Measurements from ENCODE around the gene MED20. TPM values are rescaled to one million over a fixed set of nuclear protein-coding genes. Genes with fewer than 3 reads are reported as not detected.
A peak's percentile ranks its signal among the peaks of the same experiment; 100 is the strongest.

The MED20 gene
- total RNA-seq, result 10 to 100 TPM; 20.6 to 22.3 TPM

GRCh38 chr6:41920921-41921711 lies at the start of gene MED20, which contains the start of gene BYSL:
Gene MED20 (minus strand): TSS chr6:41921139. CDS start chr6:41921018, 121 bp downstream.
Gene BYSL (plus strand): TSS chr6:41921499. CDS start chr6:41921563, 64 bp downstream.
- peak within 1 kb of the TSS; percentile 98 for H3K27ac Mint-ChIP-seq
- no peaks in the 10 kb centered on the region for H3K9me3 Mint-ChIP-seq (ENCODE audit: insufficient read depth)
- DNase-seq (peak; percentile 95), ATAC-seq (peak; percentile 90)
- ChIA-PET POLR2A (interaction anchor here (0.9 to 6.5 kb wide), 19 partner anchors 8 to 136 kb away, joined by 3 to 99 read pairs (median 5); partner anchors contain the start of gene TOMM6), CTCF (interaction anchor here (0.6 to 6.2 kb wide), 43 partner anchors 8 to 831 kb away, joined by 3 to 232 read pairs (median 5); partner anchors contain the start of genes CCND3, TAF8, TOMM6 and USP49)
- peak within 1 kb of the TSS; percentile 98 for H3K4me3 Mint-ChIP-seq
- peaks cover 52% of the 10 kb centered on the region for H3K4me1 Mint-ChIP-seq (ENCODE audit: low read depth)
- H3K36me3 Mint-ChIP-seq (ENCODE audit: low read depth), result peaks cover 29% of the 10 kb centered on the region
- no peaks in the 10 kb centered on the region for H3K27me3 Mint-ChIP-seq (ENCODE audit: low read depth)

GRCh38 chr6:41970436-41970846 lies 49.5 kb upstream of the MED20 start:
- ATAC-seq (peak; percentile 58), DNase-seq (no peak)
- Mint-ChIP-seq H3K27me3 (ENCODE audit: low read depth) (no peaks in the 10 kb centered on the region), H3K9me3 (ENCODE audit: insufficient read depth) (no peaks in the 10 kb centered on the region), H3K4me1 (ENCODE audit: low read depth) (peaks cover 50% of the 10 kb centered on the region), H3K36me3 (ENCODE audit: low read depth) (peaks cover 15% of the 10 kb centered on the region), H3K27ac (peak overlapping the region; percentile 84), H3K4me3 (no peak overlapping the region)
- POLR2A ChIA-PET, result no interaction called here
- CTCF ChIA-PET, result interaction anchor here (0.7 to 1.2 kb wide), 2 partner anchors 73 to 74 kb away, joined by 3 read pairs; no protein-coding TSS in a partner anchor

- H3K9me3 Mint-ChIP-seq (ENCODE audit: insufficient read depth), result no peaks in the 10 kb centered on the region
- peaks cover 56% of the 10 kb centered on the region for H3K4me1 Mint-ChIP-seq (ENCODE audit: low read depth)
- peak overlapping the region; percentile 8 for H3K27ac Mint-ChIP-seq
- no peak overlapping the region for H3K4me3 Mint-ChIP-seq
- ATAC-seq (no peak), DNase-seq (no peak)
- H3K36me3 Mint-ChIP-seq (ENCODE audit: low read depth), result peaks cover 17% of the 10 kb centered on the region
- POLR2A ChIA-PET, result interaction anchor here (0.7 to 1.2 kb wide), 2 partner anchors 9 to 27 kb away, joined by 3 read pairs; no protein-coding TSS in a partner anchor
- CTCF ChIA-PET, result interaction anchor here (0.9 to 1.8 kb wide), 10 partner anchors 9 to 54 kb away, joined by 3 to 10 read pairs (median 3); partner anchors contain the start of genes CCND3 and MED20
- H3K27me3 Mint-ChIP-seq (ENCODE audit: low read depth), result no peaks in the 10 kb centered on the region
Observed at GRCh38 chr6:41967312-41968287, 46.7 kb upstream of the MED20 start.

GRCh38 chr6:41966961-41967311 lies 46.0 kb upstream of the MED20 start:
- DNase-seq, result no peak
- CTCF ChIA-PET, result interaction anchor here (0.9 to 1.7 kb wide), 5 partner anchors 9 to 55 kb away, joined by 3 to 6 read pairs (median 3); partner anchors contain the start of gene CCND3
- Mint-ChIP-seq H3K36me3 (ENCODE audit: low read depth) (peaks cover 13% of the 10 kb centered on the region), H3K27me3 (ENCODE audit: low read depth) (no peaks in the 10 kb centered on the region), H3K4me1 (ENCODE audit: low read depth) (peaks cover 54% of the 10 kb centered on the region), H3K4me3 (no peak overlapping the region), H3K27ac (no peak overlapping the region), H3K9me3 (ENCODE audit: insufficient read depth) (no peaks in the 10 kb centered on the region)
- POLR2A ChIA-PET, result no interaction called here
- no peak for ATAC-seq

- H3K27me3 Mint-ChIP-seq (ENCODE audit: low read depth), result no peaks in the 10 kb centered on the region
- peaks cover 60% of the 10 kb centered on the region for H3K4me1 Mint-ChIP-seq (ENCODE audit: low read depth)
- H3K9me3 Mint-ChIP-seq (ENCODE audit: insufficient read depth), result no peaks in the 10 kb centered on the region
- DNase-seq (no peak), ATAC-seq (no peak)
- POLR2A ChIA-PET, result interaction anchor here (1.2 kb wide), 1 partner anchor 32 kb away, joined by 3 read pairs; no protein-coding TSS in a partner anchor
- H3K4me3 Mint-ChIP-seq, result no peak overlapping the region
- no peak overlapping the region for H3K27ac Mint-ChIP-seq
- H3K36me3 Mint-ChIP-seq (ENCODE audit: low read depth), result peaks cover 17% of the 10 kb centered on the region
- CTCF ChIA-PET, result interaction anchor here (0.6 to 1.9 kb wide), 4 partner anchors 21 to 75 kb away, joined by 3 to 7 read pairs (median 3); no protein-coding TSS in a partner anchor
Observed at GRCh38 chr6:41966214-41966920, 45.4 kb upstream of the MED20 start.

GRCh38 chr6:41965429-41966213 lies 44.7 kb upstream of the MED20 start:
- DNase-seq (no peak), ATAC-seq (no peak)
- H3K27me3 Mint-ChIP-seq (ENCODE audit: low read depth), result no peaks in the 10 kb centered on the region
- H3K27ac Mint-ChIP-seq, result no peak overlapping the region
- peaks cover 57% of the 10 kb centered on the region for H3K4me1 Mint-ChIP-seq (ENCODE audit: low read depth)
- CTCF ChIA-PET, result interaction anchor here (0.6 to 1.9 kb wide), 6 partner anchors 12 to 76 kb away, joined by 3 to 7 read pairs (median 3); no protein-coding TSS in a partner anchor
- POLR2A ChIA-PET, result interaction anchor here (1.2 kb wide), 1 partner anchor 31 kb away, joined by 3 read pairs; no protein-coding TSS in a partner anchor
- no peaks in the 10 kb centered on the region for H3K9me3 Mint-ChIP-seq (ENCODE audit: insufficient read depth)
- no peak overlapping the region for H3K4me3 Mint-ChIP-seq
- H3K36me3 Mint-ChIP-seq (ENCODE audit: low read depth), result peaks cover 15% of the 10 kb centered on the region

- H3K4me3 Mint-ChIP-seq, result no peak overlapping the region
- peaks cover 13% of the 10 kb centered on the region for H3K36me3 Mint-ChIP-seq (ENCODE audit: low read depth)
- POLR2A ChIA-PET, result interaction anchor here (0.6 to 1.6 kb wide), 4 partner anchors 22 to 250 kb away, joined by 3 to 4 read pairs (median 4); partner anchors contain the start of gene CCND3
- peak overlapping the region; percentile 7 for H3K27ac Mint-ChIP-seq
- DNase-seq, result peak; percentile 32
- peak; percentile 34 for ATAC-seq
- peaks cover 57% of the 10 kb centered on the region for H3K4me1 Mint-ChIP-seq (ENCODE audit: low read depth)
- H3K9me3 Mint-ChIP-seq (ENCODE audit: insufficient read depth), result no peaks in the 10 kb centered on the region
- H3K27me3 Mint-ChIP-seq (ENCODE audit: low read depth), result no peaks in the 10 kb centered on the region
- CTCF ChIA-PET, result interaction anchor here (1.2 to 2.1 kb wide), 11 partner anchors 9 to 80 kb away, joined by 3 to 8 read pairs (median 5); no protein-coding TSS in a partner anchor
Observed at GRCh38 chr6:41964201-41964887, 43.4 kb upstream of the MED20 start.

GRCh38 chr6:41963371-41963770 lies 42.4 kb upstream of the MED20 start:
- no peak for ATAC-seq
- H3K9me3 Mint-ChIP-seq (ENCODE audit: insufficient read depth), result peaks cover 4% of the 10 kb centered on the region

GRCh38 chr6:41960028-41960427 lies 39.1 kb upstream of the MED20 start:
- ATAC-seq, result no peak
- no peak overlapping the region for H3K4me3 Mint-ChIP-seq
- peaks cover 5% of the 10 kb centered on the region for H3K9me3 Mint-ChIP-seq (ENCODE audit: insufficient read depth)
- H3K4me1 Mint-ChIP-seq (ENCODE audit: low read depth), result peaks cover 68% of the 10 kb centered on the region
- no peak for DNase-seq
- POLR2A ChIA-PET, result no interaction called here
- no peaks in the 10 kb centered on the region for H3K27me3 Mint-ChIP-seq (ENCODE audit: low read depth)
- no peak overlapping the region for H3K27ac Mint-ChIP-seq
- peaks cover 23% of the 10 kb centered on the region for H3K36me3 Mint-ChIP-seq (ENCODE audit: low read depth)
- CTCF ChIA-PET, result interaction anchor here (0.9 kb wide), 1 partner anchor 39 kb away, joined by 3 read pairs; the partner anchor contains the start of genes BYSL and MED20

More at GRCh38 chr6:41963371-41963770, 42.4 kb upstream of the MED20 start:
- Mint-ChIP-seq H3K4me3 (no peak overlapping the region), H3K27ac (peak overlapping the region; percentile 8), H3K27me3 (ENCODE audit: low read depth) (no peaks in the 10 kb centered on the region), H3K36me3 (ENCODE audit: low read depth) (peaks cover 18% of the 10 kb centered on the region), H3K4me1 (ENCODE audit: low read depth) (peaks cover 65% of the 10 kb centered on the region)
- no peak for DNase-seq
- ChIA-PET POLR2A (interaction anchor here (0.6 to 1.6 kb wide), 4 partner anchors 21 to 486 kb away, joined by 3 to 4 read pairs (median 4); partner anchors contain the start of gene CCND3), CTCF (interaction anchor here (1.0 to 2.1 kb wide), 12 partner anchors 10 to 176 kb away, joined by 3 to 8 read pairs (median 5); partner anchors contain the start of genes BYSL, MED20 and TOMM6)
